RPMI7951 (cell line): ENCODE data around the gene TFB2M. TPM values are rescaled to one million over a fixed set of nuclear protein-coding genes. Genes with fewer than 3 reads are reported as not detected.

Experiments used
- DNase-seq: peaks from one replicate; pipeline ENCODE4 v3.0.0-alpha.2; 2012; ENCODE audit warnings: low read depth
- total RNA-seq: library from RNA; depleted of rRNA; stranded (reverse); fragments of >200 nt; shearing (Covaris generic); gene quantifications from 2 replicates; pipeline ENCODE4 v1.2.3, GENCODE V29; 2014; rRNA removed

Gene TFB2M
- total RNA-seq, 1 experiment from 2014 or later, result 25.6 TPM

DNA sequence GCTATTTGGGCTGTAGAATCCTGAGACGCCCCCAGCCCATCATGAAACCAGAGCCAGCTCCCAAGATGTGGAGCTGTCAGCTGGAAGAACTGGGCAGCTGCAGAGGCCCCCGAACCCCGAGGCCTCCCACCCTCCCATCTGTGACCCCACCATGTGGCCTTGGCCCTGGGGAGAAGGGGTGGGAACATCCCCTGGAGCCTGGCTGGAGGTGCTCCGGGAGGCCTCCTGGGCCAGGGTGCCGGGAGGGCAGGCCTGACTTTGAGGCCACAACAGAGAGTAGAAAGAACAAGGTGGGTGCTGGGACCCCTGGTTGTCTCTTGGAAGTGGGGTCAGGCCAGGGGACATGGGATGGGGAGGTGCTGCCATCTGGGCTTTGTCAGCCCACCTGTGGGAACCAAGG is 53.0 kb downstream of the TFB2M start:
- no peak for DNase-seq

DNA sequence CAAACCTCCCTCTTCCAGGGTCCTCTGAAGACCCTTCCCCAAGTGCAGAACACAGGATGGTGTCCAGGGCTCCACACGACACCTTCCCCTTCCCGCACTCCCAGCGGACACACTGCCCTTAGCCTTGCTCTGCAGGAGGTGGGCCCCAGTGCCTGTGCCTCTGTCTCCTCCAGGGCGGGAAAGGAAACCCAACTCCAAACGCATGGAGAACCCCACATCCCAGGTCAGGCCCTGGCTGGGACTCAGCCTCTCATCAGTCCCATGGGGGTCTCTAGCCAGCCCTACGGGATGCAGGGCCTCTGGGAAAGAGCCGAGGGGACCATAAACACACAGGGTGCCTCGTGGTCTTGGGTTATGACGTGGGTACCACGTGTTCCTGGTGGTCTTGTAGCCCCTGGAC is 53.4 kb downstream of the TFB2M start:
- no peak for DNase-seq

DNA sequence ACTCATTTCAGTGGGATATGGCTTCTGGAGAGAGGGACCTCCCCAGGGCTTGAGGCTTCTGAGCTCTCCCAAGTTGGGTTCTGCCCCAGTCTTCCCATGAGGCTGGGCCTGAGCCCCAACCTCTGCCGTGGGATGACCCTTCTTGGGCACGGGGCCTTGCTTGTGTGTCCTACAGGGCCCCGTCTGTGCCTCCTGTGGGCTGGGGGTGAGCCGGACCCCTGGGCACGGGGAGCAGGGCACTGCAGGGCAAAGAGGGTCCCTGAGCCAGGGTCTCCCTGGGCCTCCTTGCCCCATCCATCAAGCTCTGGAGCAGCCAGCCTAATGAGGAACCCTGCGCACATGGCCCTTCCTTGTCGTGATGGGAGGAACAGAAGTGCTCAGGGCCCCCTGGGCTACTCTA is 53.8 kb downstream of the TFB2M start:
- DNase-seq, result no peak

DNA sequence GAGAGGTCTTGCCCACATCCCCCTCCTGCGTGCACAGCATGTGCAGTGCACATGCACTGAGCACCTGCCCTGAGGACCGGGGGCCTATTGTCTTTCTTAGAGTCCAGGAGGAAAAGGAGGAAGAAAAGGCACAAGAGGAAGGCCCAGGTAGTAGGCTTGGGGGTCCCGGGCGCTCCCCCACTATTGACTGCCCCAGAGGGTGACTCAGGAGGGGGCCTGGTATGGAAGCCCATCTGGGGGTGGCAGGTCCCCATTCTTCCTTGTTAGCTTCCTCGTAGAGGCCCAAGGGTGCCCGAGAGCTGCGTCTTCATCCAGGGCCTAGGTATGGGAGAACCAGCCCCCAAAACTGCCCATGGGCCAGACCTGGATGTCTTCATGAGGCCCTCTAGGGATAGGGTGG is 54.9 kb downstream of the TFB2M start:
- no peak for DNase-seq

DNA sequence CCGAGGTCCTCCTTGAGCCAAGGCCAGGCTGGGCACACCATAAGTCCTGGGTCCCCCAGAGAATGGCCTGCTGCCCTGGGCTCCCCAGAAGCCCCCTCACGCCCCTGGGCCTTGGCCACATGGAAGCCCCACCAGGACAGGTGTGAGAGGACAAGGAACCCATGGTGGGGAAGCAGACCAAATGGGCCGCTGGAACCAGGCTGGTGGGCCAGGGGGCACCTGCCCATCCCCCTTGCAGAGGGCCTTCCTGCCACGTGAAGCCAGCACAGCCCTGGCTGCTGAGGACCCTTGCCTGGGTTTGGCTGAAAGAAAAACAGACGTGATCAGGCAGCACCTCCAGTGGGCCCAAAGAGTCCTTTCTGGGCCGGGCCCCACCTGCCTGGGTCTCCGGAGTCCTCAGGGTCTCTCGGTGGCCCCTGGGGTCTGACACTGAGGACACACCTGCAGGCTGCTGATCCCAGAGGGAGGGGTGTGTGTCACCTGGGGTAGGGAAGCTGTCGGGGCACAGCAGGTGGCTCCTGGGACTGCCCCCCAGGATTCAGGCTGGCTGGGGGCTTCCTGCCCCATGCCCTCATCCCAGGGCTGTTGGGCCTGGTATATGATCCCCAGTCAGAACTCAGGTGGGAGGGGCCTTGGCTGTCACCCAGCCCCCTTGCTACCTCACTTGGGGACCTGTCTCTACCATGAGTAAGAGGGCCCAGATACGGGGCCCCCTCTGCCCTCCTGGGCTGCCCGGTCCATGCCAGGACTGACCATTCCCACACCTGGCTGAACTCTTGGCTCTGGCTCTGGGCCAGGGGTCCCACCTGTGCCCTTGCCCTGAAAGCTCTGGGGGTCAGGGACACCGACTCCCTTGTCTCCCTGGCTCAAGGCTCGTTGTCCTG is 55.7 kb downstream of the TFB2M start:
- DNase-seq, result no peak

DNA sequence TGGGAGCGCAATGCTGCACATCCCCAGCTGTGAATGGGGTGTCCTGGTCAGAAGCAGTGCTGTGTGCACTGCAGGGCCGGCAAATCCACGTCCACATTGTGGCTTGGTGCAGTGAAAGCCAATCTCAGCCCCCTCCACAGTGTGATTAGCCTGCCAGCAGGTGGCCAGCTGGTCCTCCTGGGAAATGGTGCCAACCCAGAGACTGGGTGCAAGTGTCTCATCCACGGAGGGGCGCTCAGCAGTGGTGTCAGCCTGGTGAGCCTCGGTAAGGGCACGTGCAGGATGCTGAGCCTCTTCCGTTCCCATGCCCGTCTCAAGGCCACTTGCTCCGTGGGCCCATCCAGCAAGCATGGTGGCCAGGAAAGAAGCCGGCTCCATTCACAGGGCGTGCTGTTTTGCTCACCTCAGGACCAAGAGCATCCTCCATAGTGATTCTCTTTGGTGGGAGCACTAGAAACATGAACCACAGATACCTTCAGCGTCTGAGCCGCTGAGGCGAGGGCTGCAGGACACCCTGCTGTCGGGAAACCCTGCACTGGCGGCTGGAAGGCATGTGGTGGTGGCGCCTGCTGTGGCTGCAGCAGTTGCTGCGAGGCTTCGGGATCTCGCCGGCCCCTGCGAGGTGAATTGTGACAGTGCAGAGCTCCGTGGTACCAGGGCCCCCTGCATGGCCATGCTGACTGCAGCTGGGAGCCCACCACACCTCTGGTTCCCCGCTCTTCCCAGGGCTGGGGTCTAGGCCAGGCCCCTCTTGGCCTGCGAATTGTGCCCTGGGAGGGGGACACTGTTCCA is 57.0 kb downstream of the TFB2M start:
- DNase-seq, result no peak

DNA sequence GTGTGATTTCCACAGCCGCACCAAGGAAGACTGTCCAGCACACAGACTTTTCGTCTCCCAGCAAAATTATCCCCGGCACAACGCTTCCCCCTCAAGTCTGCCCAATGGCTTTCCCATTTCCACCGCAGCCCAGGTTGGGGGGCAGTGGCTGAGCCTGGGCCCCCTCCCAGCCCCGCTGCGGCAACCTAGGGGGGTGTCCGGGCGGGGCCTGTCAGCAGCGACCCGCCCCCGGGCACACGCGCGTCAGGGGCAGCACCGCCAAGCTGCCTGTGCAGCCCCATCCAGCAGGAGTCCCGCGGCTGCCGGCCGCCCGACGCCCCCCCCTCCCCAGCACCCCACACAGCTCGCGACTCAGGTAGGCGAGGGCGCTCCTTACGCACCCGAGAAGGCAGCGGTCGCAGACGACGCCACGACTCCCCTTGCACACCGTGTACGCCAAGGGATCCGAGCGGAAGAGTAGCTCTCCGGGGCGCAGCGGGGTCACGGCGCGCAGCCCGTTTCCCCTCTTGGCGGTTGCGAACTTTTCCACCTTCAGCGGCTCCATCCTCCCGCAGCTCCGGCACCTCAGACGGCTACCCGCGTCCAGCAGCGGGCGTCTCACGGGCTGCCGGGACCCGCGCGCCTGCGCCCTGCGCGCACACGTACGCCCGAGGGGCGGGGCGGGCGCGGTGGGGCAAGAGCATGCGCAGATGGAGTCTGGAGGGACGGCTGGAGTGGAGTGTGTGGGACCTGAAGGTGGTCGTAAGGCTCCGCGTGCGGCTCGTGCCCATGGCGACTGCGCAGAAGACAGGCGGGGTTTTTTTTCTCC is 59.2 kb downstream of the TFB2M start, which contains the start of gene SMYD3:
Gene SMYD3 (minus strand): TSS at position 606 of the 808 bp plus-strand sequence.
- DNase-seq, result peak; percentile 72

DNA sequence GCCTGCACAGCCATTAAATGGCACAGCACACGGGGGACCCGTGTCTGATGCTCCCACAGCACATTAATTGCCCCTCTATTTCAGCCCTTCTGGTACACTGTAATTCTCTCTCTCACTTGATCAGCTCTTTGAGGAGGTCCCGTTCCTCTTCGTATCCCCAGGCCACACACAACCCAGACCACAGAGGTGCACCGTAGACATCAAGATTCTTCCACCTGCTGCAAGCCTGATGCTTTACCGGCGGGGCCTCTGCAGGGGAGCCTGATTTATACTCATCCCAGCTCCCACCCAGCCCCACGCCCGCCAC is 59.7 kb downstream of the TFB2M start:
- DNase-seq, result no peak

DNA sequence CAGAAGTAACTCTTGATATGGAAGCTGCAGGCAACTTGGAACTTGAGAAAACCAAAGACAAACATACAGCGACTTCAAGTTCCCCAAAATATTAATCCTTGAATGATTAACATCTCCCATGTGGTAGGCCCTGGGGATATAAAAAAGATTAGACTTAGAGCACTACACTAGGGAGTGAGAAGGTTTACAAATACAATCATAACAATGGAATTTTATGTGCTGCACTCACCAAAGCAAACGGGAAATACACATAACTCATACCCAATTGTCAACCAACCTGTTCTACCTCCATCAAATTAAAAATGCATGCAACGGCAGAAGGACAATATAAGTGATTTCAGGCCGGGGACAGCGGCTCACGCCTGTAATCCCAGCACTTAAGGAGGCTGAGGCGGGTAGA is 62.7 kb downstream of the TFB2M start:
- no peak for DNase-seq

DNA sequence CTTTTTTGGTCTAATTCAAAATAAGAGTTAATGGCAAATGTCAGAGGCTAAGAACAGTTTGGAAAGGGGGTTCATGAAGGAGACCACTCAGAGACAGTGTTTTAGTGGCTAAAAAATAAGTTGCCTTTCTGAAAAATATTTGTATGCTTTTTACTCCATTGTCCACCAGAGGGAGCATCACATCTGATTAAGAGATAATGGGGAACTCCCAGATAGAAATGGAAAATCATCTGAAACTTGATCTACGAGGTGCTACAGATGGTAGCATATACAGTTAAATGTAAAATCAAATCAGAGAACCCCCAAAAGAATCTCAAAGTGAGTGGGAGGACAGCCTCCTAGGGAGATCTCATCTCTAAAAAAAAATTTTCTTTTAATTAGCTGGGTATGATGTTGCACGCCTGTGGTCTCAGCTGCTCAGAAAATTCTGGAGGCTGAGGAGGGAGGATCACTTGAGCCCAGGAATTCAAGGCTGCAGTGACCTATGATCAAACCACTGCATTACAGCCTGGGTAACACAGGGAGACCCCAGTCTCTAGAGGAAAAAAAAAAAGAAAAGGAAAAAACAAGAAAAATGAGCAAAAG is 68.6 kb downstream of the TFB2M start:
- DNase-seq, result peak; percentile 67

DNA sequence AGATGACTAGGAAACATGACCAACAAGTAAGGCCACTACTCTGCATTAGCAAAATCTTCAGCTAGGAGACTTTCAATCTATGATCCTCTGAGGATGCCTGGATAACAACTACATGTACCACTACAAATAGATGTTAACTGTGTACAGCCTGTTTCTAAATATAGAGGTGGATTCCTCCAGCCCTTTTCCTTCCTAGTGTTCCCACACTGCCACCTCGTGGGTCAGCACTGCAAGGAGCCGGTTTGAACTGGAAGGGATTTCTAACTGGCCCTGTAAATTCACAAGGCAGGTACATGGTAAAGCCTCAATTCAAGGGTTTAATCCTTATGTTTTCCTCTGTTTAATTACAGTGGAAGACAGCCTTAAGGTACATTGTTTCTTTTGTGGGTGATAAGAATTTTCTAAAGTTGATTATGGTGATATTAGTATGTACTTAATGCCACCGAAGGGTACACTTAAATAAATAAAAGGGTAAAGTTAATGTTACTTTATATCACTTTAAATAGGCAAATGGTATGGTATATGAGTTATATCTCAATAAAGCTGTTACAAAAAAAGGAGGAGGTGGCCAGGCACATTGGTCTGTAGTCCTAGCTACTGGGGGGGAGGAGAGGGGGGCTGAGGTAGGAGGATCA is 73.3 kb downstream of the TFB2M start:
- DNase-seq, result peak; percentile 64

DNA sequence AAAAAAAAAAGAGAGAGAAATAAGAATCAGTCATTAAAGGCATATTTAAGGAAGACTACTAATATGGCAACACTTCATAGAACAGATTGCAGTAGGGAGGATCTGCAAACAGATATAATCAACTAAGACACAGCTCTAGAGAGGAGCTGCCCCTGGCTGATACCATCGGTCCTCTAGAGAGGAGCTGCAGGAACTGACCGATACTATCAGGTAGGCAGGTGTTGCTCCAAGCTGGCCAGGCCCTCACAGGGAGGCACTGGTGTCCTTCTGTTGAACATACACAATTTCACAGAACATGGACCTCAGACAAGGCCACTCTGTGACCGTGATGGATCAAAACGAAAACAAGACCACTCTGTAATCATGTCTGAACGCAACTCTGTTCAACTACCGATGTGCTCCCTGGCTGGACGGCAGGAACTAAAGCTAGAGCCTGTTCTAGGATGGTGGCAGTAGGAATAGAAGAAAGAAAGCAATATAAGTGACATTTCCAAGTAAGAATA is 74.5 kb downstream of the TFB2M start:
- no peak for DNase-seq

Other genes starting within 250 kb of the TFB2M start
- gene SMYD3, start 59.0 kb downstream of the TFB2M start, total RNA-seq, result 29.5 and 33.9 TPM in 2 replicates
- 12.0 and 12.3 TPM in 2 replicates for gene CNST, start 195 bp upstream of the TFB2M start, total RNA-seq
- gene SCCPDH, start 158.1 kb upstream of the TFB2M start, total RNA-seq, result 25.8 and 31.8 TPM in 2 replicates